GM19099 (cell line): ENCODE data around the gene RAD50.

Experiments used
- POLR2A ChIP-seq: IDR thresholded peaks from 3 replicates; pipeline ENCODE4 v1.6.1; 2011; ENCODE audit warnings: low read depth; ENCODE audit not compliant: insufficient read length; ENCODE audit errors: extremely low read depth

The RAD50 gene

GRCh38 chr5:132666310-132667123, 109.7 kb downstream of the RAD50 start:
- no peak for TF ChIP-seq POLR2A

- no peak for TF ChIP-seq POLR2A
Observed at GRCh38 chr5:132667309-132667708, 110.5 kb downstream of the RAD50 start.

- no peak for TF ChIP-seq POLR2A
Observed at GRCh38 chr5:132667761-132668705, 111.3 kb downstream of the RAD50 start.

- no peak for TF ChIP-seq POLR2A
Observed at GRCh38 chr5:132668706-132669454, 112.1 kb downstream of the RAD50 start.

GRCh38 chr5:132669455-132669820, 112.7 kb downstream of the RAD50 start:
- no peak for TF ChIP-seq POLR2A

- no peak for TF ChIP-seq POLR2A
Observed at GRCh38 chr5:132669966-132670882, 113.4 kb downstream of the RAD50 start.

GRCh38 chr5:132671000-132671399, 114.2 kb downstream of the RAD50 start:
- TF ChIP-seq POLR2A = no peak

- no peak for TF ChIP-seq POLR2A
Observed at GRCh38 chr5:132673488-132673887, 116.7 kb downstream of the RAD50 start.

- no peak for TF ChIP-seq POLR2A
Observed at GRCh38 chr5:132673939-132674630, 117.3 kb downstream of the RAD50 start, which contains the start of gene IL4. Gene IL4 (plus strand): TSS chr5:132673989. CDS start chr5:132674051, 62 bp downstream.

GRCh38 chr5:132674671-132675506, 118.1 kb downstream of the RAD50 start:
- peak; percentile 55 for TF ChIP-seq POLR2A

- no peak for TF ChIP-seq POLR2A
Observed at GRCh38 chr5:132675936-132676689, 119.3 kb downstream of the RAD50 start.

- no peak for TF ChIP-seq POLR2A
Observed at GRCh38 chr5:132677191-132677590, 120.4 kb downstream of the RAD50 start.
